IPS-15b (cell line): ENCODE measurements around the gene WDR27.

Experiments
- H3K27me3 ChIP-seq: one replicate; pipeline ENCODE4 v1.6.1; 2013; ENCODE audit warnings: low read length; ENCODE audit not compliant: control insufficient read depth, insufficient read depth
- H3K36me3 ChIP-seq: one replicate; pipeline ENCODE4 v1.6.1; 2013; ENCODE audit warnings: low read length; ENCODE audit not compliant: control insufficient read depth, insufficient read depth
- H3K4me1 ChIP-seq: one replicate; pipeline ENCODE4 v1.6.1; 2013; ENCODE audit warnings: mild to moderate bottlenecking, low read length; ENCODE audit not compliant: control insufficient read depth, insufficient read depth
- H3K4me3 ChIP-seq: one replicate; pipeline ENCODE4 v1.5.1; 2013; ENCODE audit warnings: low read depth, low read length
- H3K9ac ChIP-seq: one replicate; pipeline ENCODE4 v1.6.1; 2013; ENCODE audit warnings: low read depth, mild to moderate bottlenecking, low read length
- H3K9me3 ChIP-seq: one replicate; pipeline ENCODE4 v1.6.1; 2013; ENCODE audit warnings: mild to moderate bottlenecking, low read length; ENCODE audit not compliant: control insufficient read depth, insufficient read depth

WDR27 gene

GRCh38 chr6:169724494-169725124 lies 22.8 kb upstream of the WDR27 start, which contains the start of gene PHF10:
Gene PHF10, minus strand, starts transcription at chr6:169724500. Its CDS starts 569 bp downstream, at chr6:169723931.
- Histone ChIP-seq H3K4me1 (peaks cover 9% of the 10 kb centered on the region), H3K27me3 (peaks cover 34% of the 10 kb centered on the region), H3K9ac (peak within 1 kb of the TSS; percentile 87), H3K4me3 (peak within 1 kb of the TSS; percentile 89), H3K36me3 (no peaks in the 10 kb centered on the region), H3K9me3 (no peaks in the 10 kb centered on the region)

GRCh38 chr6:169723991-169724493 lies 22.2 kb upstream of the WDR27 start:
- H3K4me3 ChIP-seq: no peak overlapping the region
- H3K4me1 ChIP-seq: peaks cover 9% of the 10 kb centered on the region
- no peak overlapping the region for H3K9ac ChIP-seq
- no peaks in the 10 kb centered on the region for H3K9me3 ChIP-seq
- peaks cover 34% of the 10 kb centered on the region for H3K27me3 ChIP-seq
- H3K36me3 ChIP-seq: no peaks in the 10 kb centered on the region

GRCh38 chr6:169723200-169723909 lies 21.5 kb upstream of the WDR27 start:
- H3K27me3 ChIP-seq: peaks cover 34% of the 10 kb centered on the region
- H3K4me1 ChIP-seq: peaks cover 9% of the 10 kb centered on the region
- no peaks in the 10 kb centered on the region for H3K9me3 ChIP-seq
- no peak overlapping the region for H3K9ac ChIP-seq
- H3K4me3 ChIP-seq: peak overlapping the region; percentile 89
- H3K36me3 ChIP-seq: no peaks in the 10 kb centered on the region

- H3K27me3 ChIP-seq: peaks cover 31% of the 10 kb centered on the region
- no peaks in the 10 kb centered on the region for H3K36me3 ChIP-seq
- peaks cover 9% of the 10 kb centered on the region for H3K4me1 ChIP-seq
- peak overlapping the region; percentile 89 for H3K4me3 ChIP-seq
- H3K9ac ChIP-seq: peak overlapping the region; percentile 8
- H3K9me3 ChIP-seq: no peaks in the 10 kb centered on the region
These were observed 20.8 kb upstream of the WDR27 start for GRCh38 chr6:169722362-169723199.

GRCh38 chr6:169720207-169720855 lies 18.5 kb upstream of the WDR27 start:
- no peak overlapping the region for H3K4me3 ChIP-seq

GRCh38 chr6:169719117-169719516 lies 17.3 kb upstream of the WDR27 start:
- peaks cover 4% of the 10 kb centered on the region for H3K4me1 ChIP-seq
- peaks cover 14% of the 10 kb centered on the region for H3K27me3 ChIP-seq
- no peak overlapping the region for H3K4me3 ChIP-seq
- no peaks in the 10 kb centered on the region for H3K9me3 ChIP-seq
- no peaks in the 10 kb centered on the region for H3K36me3 ChIP-seq
- no peak overlapping the region for H3K9ac ChIP-seq

More at GRCh38 chr6:169720207-169720855, 18.5 kb upstream of the WDR27 start:
- no peaks in the 10 kb centered on the region for H3K36me3 ChIP-seq
- no peaks in the 10 kb centered on the region for H3K9me3 ChIP-seq
- no peak overlapping the region for H3K9ac ChIP-seq
- H3K27me3 ChIP-seq: peaks cover 14% of the 10 kb centered on the region
- peaks cover 6% of the 10 kb centered on the region for H3K4me1 ChIP-seq

- H3K27me3 ChIP-seq: no peaks in the 10 kb centered on the region
- H3K9ac ChIP-seq: no peak overlapping the region
- H3K4me3 ChIP-seq: no peak overlapping the region
- no peaks in the 10 kb centered on the region for H3K36me3 ChIP-seq
- no peaks in the 10 kb centered on the region for H3K4me1 ChIP-seq
- H3K9me3 ChIP-seq: no peaks in the 10 kb centered on the region
These were observed 12.8 kb upstream of the WDR27 start for GRCh38 chr6:169714595-169714994.

- H3K4me3 ChIP-seq: no peak overlapping the region
- no peaks in the 10 kb centered on the region for H3K9me3 ChIP-seq
- no peaks in the 10 kb centered on the region for H3K4me1 ChIP-seq
- H3K9ac ChIP-seq: no peak overlapping the region
- H3K27me3 ChIP-seq: no peaks in the 10 kb centered on the region
- no peaks in the 10 kb centered on the region for H3K36me3 ChIP-seq
These were observed 12.3 kb upstream of the WDR27 start for GRCh38 chr6:169714178-169714577.

- Histone ChIP-seq H3K4me3 (no peak overlapping the region), H3K36me3 (no peaks in the 10 kb centered on the region), H3K4me1 (no peaks in the 10 kb centered on the region), H3K9me3 (no peaks in the 10 kb centered on the region), H3K27me3 (no peaks in the 10 kb centered on the region), H3K9ac (no peak overlapping the region)
These were observed 8.2 kb upstream of the WDR27 start for GRCh38 chr6:169710009-169710408.

- H3K36me3 ChIP-seq: no peaks in the 10 kb centered on the region
- no peaks in the 10 kb centered on the region for H3K27me3 ChIP-seq
These were observed 7.5 kb upstream of the WDR27 start for GRCh38 chr6:169709293-169709692.

GRCh38 chr6:169707772-169708171 lies 5.9 kb upstream of the WDR27 start:
- Histone ChIP-seq H3K4me3 (no peak overlapping the region), H3K36me3 (no peaks in the 10 kb centered on the region), H3K4me1 (peaks cover 8% of the 10 kb centered on the region), H3K9me3 (no peaks in the 10 kb centered on the region), H3K27me3 (no peaks in the 10 kb centered on the region), H3K9ac (no peak overlapping the region)

More at GRCh38 chr6:169709293-169709692, 7.5 kb upstream of the WDR27 start:
- H3K4me1 ChIP-seq: peaks cover 2% of the 10 kb centered on the region
- no peak overlapping the region for H3K9ac ChIP-seq
- H3K9me3 ChIP-seq: no peaks in the 10 kb centered on the region
- no peak overlapping the region for H3K4me3 ChIP-seq
